ENCODE results near the gene ATAD2B.

ATAD2B gene

DNA sequence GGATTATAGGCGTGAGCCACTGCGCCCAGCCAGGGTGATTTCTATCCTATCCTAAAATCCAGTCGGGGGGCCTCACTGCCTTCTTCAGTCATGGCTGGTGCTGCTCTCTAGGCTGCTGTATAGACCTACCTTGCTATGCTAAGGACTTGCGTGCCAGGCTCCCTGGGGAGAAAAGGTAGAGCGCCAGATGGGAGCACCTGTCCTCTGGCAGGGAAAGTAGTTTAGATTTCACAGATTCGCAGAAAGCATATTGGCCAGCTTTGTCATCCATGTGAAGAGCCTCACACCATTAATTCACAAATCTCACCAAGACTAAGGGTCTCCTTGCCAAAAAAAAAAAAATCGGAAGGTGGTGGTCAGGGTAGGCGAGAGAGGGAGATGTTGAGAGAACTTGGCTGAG is 217.6 kb downstream of the ATAD2B start:
- TF ChIP-seq, protein P1, sequence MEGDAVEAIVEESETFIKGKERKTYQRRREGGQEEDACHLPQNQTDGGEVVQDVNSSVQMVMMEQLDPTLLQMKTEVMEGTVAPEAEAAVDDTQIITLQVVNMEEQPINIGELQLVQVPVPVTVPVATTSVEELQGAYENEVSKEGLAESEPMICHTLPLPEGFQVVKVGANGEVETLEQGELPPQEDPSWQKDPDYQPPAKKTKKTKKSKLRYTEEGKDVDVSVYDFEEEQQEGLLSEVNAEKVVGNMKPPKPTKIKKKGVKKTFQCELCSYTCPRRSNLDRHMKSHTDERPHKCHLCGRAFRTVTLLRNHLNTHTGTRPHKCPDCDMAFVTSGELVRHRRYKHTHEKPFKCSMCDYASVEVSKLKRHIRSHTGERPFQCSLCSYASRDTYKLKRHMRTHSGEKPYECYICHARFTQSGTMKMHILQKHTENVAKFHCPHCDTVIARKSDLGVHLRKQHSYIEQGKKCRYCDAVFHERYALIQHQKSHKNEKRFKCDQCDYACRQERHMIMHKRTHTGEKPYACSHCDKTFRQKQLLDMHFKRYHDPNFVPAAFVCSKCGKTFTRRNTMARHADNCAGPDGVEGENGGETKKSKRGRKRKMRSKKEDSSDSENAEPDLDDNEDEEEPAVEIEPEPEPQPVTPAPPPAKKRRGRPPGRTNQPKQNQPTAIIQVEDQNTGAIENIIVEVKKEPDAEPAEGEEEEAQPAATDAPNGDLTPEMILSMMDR (IDR thresholded peaks at IDR 0.05; ENCODE audit: low read depth, low read length): no peak
- no peak for DNase-seq (ENCODE audit: extremely low read depth, low read depth)

DNA sequence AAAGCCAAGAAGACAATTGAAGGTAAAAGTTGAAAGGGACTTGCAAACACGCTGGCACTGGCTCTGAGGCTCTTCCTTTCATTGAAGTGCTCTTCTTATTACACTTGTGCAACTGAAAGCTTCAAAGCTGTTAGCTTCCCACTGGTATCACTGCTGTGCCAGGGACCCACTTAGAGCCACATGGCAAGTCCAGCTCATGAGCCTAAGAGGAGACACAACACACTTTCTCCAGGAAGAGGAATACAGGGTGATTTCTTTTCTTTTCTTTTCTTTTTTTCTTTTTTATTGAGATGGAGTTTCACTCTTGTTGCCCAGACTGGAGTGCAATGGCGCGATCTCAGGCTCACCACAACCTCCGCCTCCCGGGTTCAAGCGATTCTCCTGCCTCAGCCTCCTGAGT is 218.2 kb downstream of the ATAD2B start:
- TF ChIP-seq, protein P1 (IDR thresholded peaks at IDR 0.05; ENCODE audit: low read depth, low read length): no peak
- DNase-seq (ENCODE audit: extremely low read depth, low read depth): no peak

DNA sequence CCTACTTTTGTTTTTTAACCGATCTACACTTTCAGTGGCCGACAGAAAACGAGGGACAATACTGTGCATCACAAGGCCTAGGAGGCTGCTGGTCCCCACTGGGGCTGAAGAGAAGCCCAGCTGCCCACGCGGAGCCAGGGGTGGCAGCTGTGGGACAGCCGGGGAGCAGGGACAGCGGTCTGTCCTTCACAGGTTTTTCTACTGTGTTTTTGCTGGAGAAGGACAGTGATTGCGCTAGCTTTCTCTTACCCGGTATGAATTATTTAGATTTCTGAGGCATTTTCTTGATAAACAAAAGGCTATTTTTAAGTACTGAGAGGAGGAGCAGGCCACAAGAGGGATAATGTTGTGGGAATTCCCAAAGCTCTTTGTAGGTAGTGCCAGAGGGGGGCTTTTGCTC is 219.8 kb downstream of the ATAD2B start:
- TF ChIP-seq, protein P1 (IDR thresholded peaks at IDR 0.05; ENCODE audit: low read depth, low read length): no peak
- no peak for DNase-seq (ENCODE audit: extremely low read depth, low read depth)

DNA sequence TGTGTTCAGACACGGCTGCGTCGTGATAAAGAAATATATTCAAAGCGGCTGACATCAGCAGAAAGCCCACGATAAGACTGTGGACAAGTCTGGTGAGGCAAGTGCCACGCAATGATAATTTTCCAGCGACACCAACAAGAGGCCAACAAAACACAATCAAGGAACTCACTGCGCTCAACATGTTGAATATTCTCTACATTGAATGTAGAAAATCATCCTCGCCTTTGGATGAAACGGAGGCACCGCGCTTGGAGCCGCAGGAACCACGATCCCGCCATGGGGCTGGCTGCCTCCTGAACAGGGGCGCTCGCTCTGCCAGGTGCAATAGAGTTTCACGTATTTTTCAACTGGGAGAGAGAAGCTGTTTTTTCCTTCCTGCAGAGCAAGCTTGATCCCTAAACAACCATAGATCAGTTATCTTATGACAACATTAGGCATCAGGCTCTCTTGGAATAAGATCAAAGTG is 220.3 kb downstream of the ATAD2B start:
- TF ChIP-seq, protein P1 (IDR thresholded peaks at IDR 0.05; ENCODE audit: low read depth, low read length): no peak
- DNase-seq (ENCODE audit: extremely low read depth, low read depth): no peak

DNA sequence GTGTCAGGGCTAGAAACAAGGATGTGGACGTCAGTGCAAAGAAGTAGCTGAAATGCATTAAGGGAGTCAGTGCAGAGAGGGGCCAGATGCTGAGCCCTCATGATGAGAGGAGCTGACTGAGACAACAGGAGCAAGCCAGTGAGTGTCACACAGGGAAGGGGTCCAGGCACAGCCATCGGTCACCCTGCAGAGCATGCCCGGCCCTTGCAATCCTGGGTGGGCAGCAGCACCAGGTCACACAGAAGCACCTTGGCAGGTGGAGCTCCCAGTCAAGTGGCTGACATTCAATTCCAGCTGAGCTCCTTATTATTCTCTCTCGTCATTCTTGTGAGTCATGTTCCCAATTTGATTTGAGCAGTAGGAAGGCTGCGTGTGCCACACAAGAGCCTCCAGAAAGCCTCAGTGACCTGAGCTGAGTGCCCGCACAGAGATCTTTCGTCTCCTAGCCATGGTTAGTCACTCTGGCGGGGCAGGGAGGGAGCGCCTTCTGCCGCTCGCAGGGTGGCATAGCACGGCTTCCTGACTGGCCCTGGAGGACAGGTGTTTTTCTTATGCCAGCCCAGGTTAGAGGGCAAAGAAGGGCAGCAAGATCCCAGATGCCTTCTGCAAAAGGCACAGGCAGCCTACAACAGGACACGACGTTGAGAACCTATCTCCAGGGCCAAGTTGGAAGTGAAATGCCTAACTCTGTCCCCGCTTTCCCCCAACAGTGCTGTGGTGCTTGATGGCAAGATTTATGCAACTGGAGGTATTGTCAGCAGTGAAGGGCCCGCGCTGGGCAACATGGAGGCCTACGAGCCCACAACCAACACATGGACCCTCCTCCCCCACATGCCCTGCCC is 220.9 kb downstream of the ATAD2B start:
- DNase-seq (ENCODE audit: extremely low read depth, low read depth): no peak
- TF ChIP-seq, protein P1 (IDR thresholded peaks at IDR 0.05; ENCODE audit: low read depth, low read length): no peak

DNA sequence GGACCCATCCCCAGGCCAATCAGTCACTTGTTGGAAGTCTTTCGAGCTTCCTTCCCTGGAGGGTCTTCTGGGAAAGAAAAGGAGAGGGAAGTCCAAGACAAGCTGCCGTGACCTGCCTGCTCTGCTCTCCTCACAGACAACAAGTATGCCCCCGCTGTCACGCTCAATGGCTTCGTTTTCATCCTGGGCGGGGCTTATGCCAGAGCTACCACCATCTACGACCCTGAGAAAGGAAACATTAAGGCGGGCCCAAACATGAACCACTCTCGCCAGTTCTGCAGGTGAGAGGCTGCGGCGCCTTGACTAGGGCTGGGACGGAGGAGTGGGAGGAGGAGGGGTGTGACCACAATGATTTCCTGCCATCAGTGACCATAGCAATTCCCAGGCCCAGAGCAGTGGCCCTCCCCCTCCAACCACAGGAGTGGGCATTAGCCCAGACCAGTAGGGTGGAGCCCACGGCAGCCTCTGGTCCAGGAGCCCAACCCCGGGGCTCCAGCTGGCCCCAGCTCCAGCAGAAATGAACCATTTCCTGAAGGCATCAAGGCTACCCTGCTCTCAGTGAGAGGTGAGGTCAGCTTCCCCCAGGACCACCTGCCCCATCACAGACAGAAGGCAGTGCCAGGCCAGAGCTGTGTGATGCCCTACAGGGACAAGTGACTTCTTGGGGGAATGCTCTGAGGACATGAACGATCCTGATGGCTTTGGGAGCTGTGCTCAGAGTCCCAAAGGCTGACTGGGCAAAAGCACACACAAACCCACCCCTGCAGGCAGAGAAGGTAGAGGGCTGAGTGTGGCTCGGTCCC is 223.1 kb downstream of the ATAD2B start:
- TF ChIP-seq, protein P1 (IDR thresholded peaks at IDR 0.05; ENCODE audit: low read depth, low read length): no peak
- no peak for DNase-seq (ENCODE audit: extremely low read depth, low read depth)
